BJ (cell line): ENCODE results near the gene HMGA1. TPM values are rescaled to one million over a fixed set of nuclear protein-coding genes. Genes with fewer than 3 reads are reported as not detected.

Experiments
- CTCF ChIA-PET: fragments of 350-600 bp; formaldehyde crosslinking; extraction: SDS; loops from one replicate; lab custom pipeline; 2021; ENCODE audit warnings: antibody characterized with exemption, inconsistent platforms; lab: Yijun Ruan, JAX
- POLR2A ChIA-PET: fragments of 300-600 bp; sonication (Branson Sonifier 250); formaldehyde crosslinking; extraction: SDS; loops from one replicate; lab custom pipeline; 2021; ENCODE audit warnings: antibody characterized with exemption; lab: Charles Lee
- DNase-seq: peaks from one replicate; pipeline ENCODE4 v3.0.0-alpha.2; 2011; ENCODE audit warnings: low read depth
- H3K27me3 ChIP-seq: 2 replicates; pipeline ENCODE4 v1.6.0; 2011; ENCODE audit warnings: low read length; ENCODE audit not compliant: control insufficient read depth, insufficient read depth
- H3K36me3 ChIP-seq: 2 replicates; pipeline ENCODE4 v1.5.1; 2011; ENCODE audit warnings: low read length; ENCODE audit not compliant: control insufficient read depth, insufficient read depth
- H3K4me3 ChIP-seq: 2 replicates; pipeline ENCODE4 v1.5.1; 2011; ENCODE audit warnings: low read depth, mild to moderate bottlenecking, control low read depth, low read length
- CTCF ChIP-seq: IDR thresholded peaks from 2 replicates; pipeline ENCODE4 v1.5.1; 2011; ENCODE audit warnings: low read depth, mild to moderate bottlenecking, control low read depth, inconsistent platforms, low read length, moderate library complexity; ENCODE audit not compliant: insufficient read depth
- polyA plus RNA-seq: library from polyadenylated mRNA; depleted of rRNA; stranded (reverse); fragments of >200 nt; gene quantifications from 2 replicates; pipeline ENCODE4 v1.2.3, GENCODE V29; 2011

HMGA1 gene
- polyA plus RNA-seq, 1 experiment = 168 TPM

GRCh38 chr6:34201455-34202107 lies 35.1 kb upstream of the HMGA1 start:
- Histone ChIP-seq H3K27me3 (no peaks in the 10 kb centered on the region), H3K36me3 (no peaks in the 10 kb centered on the region), H3K4me3 (no peak overlapping the region)
- ChIA-PET CTCF (interaction anchor here (0.8 to 1.9 kb wide), 4 partner anchors 8 to 408 kb away, joined by 3 to 11 read pairs (median 3); partner anchors contain the start of gene HMGA1), POLR2A (no interaction called here)
- no peak for DNase-seq
- no peak for TF ChIP-seq CTCF

GRCh38 chr6:34202329-34203201 lies 34.1 kb upstream of the HMGA1 start:
- no peak for TF ChIP-seq CTCF
- ChIA-PET CTCF (interaction anchor here (1.0 to 1.9 kb wide), 2 partner anchors 8 to 407 kb away, joined by 3 to 11 read pairs; no protein-coding TSS in a partner anchor), POLR2A (interaction anchor here (0.5 kb wide), 1 partner anchor 10 kb away, joined by 5 read pairs; no protein-coding TSS in a partner anchor)
- no peaks in the 10 kb centered on the region for H3K36me3 ChIP-seq
- DNase-seq = no peak
- H3K27me3 ChIP-seq = no peaks in the 10 kb centered on the region
- H3K4me3 ChIP-seq = no peak overlapping the region

DNA sequence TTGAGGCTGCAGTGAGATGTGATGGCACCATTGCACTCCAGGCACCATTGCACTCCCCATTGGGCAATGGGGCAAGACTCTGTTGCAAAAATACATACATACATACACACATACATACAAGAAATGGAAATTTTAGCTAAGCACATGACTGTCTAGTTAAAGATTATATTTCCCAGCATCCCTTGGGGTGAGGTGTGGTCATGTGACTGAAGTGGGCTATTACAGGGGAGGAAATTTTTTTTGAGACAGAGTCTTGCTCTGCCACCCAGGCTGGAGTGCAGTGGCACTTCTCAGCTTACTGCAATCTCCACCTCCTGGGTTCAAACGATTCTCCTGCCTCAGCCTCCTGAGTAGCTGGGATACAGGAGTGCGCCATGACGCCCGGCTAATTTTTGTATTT lies 32.0 kb upstream of the HMGA1 start:
- H3K27me3 ChIP-seq = no peaks in the 10 kb centered on the region
- no peak for DNase-seq
- ChIA-PET POLR2A (no interaction called here), CTCF (interaction anchor here (3.0 kb wide), 1 partner anchor 9 kb away, joined by 21 read pairs; no protein-coding TSS in a partner anchor)
- no peak for TF ChIP-seq CTCF
- no peaks in the 10 kb centered on the region for H3K36me3 ChIP-seq
- H3K4me3 ChIP-seq = no peak overlapping the region

DNA sequence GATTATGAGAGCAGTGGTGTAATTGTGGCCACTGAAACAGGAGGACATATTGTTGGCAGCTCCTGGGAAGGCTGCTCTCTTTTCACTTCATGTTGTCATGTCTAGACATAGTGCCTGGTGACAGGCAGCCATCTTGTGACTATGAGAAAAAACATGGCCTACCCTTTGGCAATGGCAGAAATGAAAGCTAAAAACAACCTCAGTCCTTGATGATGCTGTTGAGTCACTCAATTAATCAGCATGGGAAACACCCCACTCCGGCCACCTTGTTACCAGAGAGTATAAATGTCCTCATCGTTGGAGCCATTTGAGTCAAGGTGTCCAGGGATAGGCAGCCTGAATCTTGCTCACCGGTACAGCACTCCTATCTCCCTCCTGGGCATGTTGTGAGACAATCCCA lies 31.2 kb upstream of the HMGA1 start:
- CTCF ChIA-PET = interaction anchor here (0.8 to 3.0 kb wide), 3 partner anchors 9 to 10 kb away, joined by 3 to 21 read pairs (median 3); no protein-coding TSS in a partner anchor
- POLR2A ChIA-PET = no interaction called here
- DNase-seq = no peak

More for the DNA sequence above, 31.2 kb upstream of the HMGA1 start:
- no peaks in the 10 kb centered on the region for H3K36me3 ChIP-seq
- TF ChIP-seq CTCF = no peak
- no peaks in the 10 kb centered on the region for H3K27me3 ChIP-seq
- no peak overlapping the region for H3K4me3 ChIP-seq
